ENCODE data around the gene ZSWIM3. TPM values are rescaled to one million over a fixed set of nuclear protein-coding genes. Genes with fewer than 3 reads are reported as not detected.
"Not testable (repeated sequence)": the region's sequence is repeated elsewhere in the genome, so short reads cannot be mapped to it uniquely, and the experiment has no call there.

ZSWIM3 gene
- 5.2 TPM for total RNA-seq

DNA sequence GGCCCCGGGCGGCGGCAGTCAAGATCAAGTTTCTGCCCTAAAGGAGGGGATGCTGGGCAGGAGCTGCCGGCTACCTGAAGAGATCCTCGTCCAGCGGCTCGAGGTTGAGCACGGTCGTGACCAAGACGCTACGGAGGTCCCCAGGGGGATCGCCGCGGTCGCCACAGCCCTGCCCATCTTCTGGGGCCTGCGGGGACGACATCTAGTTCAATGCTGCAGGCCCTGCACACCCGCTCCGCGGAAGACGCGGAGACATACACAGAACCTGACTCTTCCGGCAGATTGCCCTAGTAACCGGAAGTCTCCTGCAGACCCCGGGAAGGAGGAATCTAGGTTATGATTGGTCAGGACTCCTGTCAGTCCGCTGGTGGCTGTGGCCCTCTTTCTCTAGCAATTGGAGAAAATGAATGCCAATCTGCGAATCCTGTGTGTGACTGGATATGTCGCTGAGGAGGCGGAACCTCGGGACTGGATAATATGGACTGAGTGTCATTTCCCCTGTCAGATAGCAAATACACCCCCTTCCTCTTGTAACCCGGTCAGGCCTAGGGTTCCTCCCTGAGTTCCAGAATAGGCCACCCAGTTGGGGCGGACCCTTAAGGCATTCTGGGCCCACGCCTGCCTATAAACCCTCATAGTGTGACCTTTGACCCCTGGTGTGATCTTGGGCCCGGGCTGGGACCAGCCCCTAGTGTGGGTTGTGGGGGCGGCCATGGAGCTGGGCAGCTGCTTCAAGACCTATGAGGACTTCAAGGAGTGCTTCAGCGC, at the start of gene ZSWIM3, which contains the start of gene ACOT8:
Gene ZSWIM3, plus strand, starts transcription at position 501 of the 768 bp plus-strand sequence. Its CDS starts 212 bp downstream, at position 713.
Gene ACOT8, minus strand, starts transcription at position 279 of the 768 bp plus-strand sequence. Its CDS starts 77 bp downstream, at position 202.
- peak; percentile 100 for DNase-seq

DNA sequence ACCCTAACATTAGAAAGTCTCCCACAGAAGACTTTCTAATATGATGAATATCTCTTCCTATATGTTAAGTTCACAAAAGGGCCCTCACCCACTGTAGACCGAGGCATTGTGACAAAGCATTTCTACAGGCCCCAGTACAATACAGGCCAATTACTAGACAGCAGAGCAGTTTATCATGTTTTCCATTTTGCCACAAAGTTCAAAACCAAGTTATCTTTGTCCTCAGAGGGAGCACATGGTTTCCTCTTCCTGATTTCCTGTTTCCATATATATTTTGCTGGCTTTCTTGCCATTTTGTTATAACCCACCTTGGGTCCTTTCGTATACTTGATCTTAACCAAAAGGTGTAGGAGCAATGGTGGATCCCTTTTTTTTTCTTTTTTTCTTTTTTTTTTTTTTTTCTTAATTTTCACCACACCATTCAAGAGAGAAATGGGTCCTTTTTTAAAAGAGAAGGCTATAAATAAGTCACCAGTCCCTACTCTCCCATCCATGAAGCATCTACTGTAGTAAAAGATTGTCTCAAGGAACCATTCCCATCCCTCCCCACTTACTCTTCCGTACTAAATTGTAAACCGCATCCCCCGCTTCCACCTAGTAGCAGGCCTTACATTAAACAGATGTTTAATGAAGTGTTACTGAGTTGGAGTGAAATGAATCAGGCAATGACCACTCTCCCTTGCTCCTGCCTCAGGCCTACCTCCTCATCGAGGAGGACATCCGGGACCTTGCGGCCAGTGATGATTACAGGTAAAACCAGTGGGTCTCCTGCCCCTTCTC, 47.0 kb upstream of the ZSWIM3 start:
- no peak for DNase-seq

DNA sequence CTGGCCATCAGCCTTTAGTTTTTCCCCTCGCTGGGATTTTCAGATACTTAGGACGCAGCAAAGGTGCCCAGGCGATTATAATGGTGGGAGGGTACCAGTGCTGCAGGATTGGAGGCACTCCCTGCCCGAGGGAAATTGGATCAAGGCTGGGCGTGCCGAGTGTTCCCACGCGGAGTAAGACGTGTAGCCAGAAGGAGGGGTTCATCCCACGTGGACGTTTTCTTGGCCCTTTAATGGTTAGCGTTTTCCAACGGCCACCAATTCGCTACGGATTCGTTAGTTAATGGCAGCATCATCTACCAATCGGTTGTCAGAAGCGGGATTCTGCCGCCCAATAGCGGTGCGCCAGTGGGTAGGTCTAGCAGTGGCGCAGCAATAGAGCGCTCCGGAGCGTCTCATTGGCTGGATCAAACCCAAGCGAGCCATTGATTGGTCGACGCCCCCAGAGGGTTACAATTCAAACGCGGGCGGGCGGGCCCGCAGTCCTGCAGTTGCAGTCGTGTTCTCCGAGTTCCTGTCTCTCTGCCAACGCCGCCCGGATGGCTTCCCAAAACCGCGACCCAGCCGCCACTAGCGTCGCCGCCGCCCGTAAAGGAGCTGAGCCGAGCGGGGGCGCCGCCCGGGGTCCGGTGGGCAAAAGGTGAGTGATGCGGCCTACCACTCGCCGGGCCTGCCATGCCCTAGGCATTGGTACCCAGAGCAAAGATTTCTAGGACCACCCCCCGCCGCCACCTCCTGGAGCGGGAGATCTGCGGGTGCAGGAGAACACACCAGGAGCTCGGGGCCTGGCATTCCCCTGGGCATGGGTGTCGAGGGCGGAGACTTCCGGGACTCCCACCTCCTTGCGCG, 45.0 kb upstream of the ZSWIM3 start, which contains the start of gene UBE2C:
Gene UBE2C, plus strand, starts transcription at position 488 of the 849 bp plus-strand sequence. Its CDS starts 52 bp downstream, at position 540.
- peak; percentile 99 for DNase-seq

DNA sequence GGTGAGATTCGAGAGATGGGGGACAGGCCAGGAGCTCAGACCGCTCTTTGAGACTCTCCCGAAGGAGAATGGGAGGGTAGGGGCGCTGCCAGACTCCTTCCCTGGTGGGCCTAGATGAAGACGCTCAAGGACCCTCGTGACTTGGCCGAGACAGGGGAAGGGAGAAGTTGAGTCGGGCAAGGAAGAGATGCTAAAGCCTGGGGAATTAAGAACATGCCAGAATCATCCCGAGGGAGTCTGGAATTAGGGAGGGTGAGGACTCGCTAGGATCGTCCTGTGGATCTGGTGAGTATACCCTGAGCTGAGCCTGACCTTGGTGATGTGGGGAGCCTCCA, 44.4 kb upstream of the ZSWIM3 start:
- DNase-seq, result no peak

DNA sequence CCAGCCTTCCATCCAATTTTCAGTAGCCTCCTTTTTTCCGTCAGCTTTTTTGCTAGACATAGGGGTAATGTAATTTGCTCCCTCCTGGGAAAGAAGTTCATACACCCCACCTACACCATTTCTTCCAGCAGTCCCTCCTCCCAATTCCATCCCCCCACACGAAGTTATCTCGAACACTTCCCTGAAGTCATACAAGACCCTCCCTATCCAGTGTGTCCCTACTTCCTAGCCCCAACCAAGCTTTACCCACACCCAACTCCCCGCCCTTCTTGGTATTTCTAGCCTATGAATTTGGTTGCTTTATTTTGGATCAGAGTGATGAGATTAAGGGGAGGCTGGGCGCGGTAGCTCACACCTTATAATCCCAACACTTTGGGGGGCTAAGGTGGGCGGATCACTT, 43.9 kb upstream of the ZSWIM3 start:
- no peak for DNase-seq

DNA sequence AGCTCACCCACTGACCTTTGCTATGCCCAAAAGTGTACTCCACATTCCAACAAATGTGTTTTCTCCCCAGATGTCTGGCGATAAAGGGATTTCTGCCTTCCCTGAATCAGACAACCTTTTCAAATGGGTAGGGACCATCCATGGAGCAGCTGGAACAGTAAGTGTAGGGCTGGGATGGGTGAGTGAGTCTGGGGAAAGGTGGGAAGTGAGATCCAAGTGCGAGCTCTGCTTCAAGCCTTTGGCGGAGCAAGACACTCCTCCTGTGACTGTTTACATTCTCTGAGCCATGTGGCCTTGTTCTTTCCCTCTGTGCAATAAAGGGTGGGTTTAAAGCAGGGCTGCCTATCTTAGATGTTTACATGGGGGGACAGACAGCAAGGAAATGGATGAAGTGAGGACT, 43.1 kb upstream of the ZSWIM3 start:
- no peak for DNase-seq

DNA sequence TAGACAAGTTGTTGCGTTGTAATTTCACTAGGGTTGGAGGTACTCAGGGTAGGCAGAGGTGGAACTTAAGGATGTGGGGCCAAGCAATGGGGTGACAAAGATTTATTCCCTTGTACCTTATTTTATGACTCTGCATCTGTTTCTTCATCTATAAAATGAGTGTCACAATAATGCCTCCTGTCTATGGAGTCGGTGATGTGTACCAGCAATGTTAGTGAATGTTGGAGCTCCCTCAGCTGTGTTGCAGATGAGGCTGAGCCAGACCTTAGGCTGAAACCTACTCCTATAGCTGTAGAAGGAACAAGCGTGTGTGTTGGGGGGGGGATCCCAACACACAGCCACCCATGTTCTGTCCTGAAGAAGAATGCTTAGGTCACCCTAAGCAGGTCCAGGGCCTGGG, 40.5 kb upstream of the ZSWIM3 start:
- DNase-seq, result no peak

DNA sequence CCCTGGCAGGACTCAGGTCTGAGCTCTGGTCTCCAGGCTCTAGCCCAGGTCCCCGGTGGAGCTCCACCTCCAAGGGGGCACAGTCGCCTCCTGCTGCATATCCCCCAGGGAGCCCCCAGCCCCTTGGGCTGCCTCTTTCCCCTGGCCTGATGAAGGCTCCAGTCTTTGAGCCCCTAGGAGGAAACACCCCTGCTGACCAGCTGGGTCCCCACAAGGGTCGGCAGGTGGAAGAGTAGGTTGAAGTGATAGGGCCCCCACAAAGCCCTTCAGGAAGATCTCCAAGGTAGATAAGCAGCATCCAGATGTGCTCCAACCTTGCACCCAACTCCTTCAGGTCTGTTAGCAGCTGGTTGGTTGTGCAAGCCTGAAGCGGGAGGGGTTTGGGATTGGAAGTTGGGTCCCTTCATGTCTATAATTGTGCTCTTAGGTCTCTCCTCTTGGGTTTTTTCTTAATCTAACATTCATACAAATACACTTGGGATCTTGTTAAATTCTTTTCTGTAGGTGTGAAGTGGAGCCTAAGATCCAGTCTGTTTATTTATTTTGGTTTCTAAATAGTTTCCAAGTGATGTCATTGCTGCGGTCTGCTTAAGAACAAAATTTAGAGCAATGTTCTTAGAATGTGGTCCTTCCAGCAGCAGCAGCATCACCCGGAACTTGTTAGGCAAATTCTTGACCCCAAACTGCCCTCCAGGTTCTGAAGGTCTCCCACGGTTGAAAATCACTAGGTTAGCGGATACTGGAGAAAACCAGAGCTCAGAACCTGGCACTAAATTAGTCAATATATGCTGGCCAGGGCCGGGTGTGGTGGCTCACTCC, 39.8 kb upstream of the ZSWIM3 start:
- no peak for DNase-seq

DNA sequence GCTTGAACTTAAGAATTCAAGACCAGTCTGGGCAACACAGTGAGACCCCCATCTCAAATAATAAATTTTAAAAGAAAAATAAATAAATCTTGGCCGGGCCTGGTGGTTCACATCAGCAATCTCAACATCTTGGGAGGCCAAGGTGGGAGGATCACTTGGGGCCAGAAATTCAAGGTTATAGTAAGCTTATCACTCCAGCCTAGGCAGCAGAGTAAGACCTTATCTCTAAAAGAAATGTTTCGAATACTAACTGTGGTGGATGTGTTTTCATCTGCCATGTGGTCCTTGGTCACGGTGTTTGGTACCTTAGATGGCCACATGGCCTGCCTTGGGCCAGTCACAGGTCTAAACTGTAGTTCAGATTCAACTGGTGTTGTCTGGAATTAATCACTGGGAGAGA, 39.2 kb upstream of the ZSWIM3 start:
- DNase-seq, result no peak

DNA sequence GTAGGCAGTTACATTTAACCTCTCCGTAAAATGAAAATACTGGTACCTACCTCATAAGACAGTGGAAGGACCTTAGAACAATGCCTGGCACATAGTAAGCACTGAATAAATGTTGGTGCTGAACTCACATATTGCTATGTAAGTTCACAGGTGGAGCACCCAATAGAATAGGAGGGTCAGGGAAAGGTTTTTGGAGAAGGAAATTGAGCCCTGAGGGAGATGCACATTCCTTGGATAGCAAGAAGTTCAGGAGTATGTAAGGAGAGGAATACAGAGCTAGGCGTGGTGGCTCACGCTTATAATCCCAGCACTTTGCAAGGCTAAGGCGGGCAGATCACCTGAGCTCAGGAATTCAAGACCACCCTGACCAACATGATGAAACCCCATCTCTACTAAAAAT, 37.9 kb upstream of the ZSWIM3 start:
- no peak for DNase-seq

DNA sequence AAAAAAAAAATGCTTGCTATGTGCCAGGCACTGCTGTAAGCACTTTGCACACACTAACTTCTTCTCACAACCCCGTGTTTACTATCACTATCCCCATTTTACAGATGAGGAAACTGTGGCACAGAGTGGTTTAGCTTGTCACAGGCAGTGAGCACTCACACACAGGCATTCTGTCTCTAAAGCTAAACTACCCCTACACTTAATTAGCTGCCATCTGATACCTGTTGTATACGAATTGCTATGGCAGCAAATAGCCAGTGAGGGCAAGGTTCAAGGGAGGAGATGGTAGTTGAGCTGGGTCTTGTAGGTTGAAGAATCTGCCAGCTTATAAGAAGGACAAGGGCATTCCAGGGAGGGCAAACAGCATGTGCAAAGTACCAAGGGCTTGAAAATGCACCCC, 35.5 kb upstream of the ZSWIM3 start:
- no peak for DNase-seq

DNA sequence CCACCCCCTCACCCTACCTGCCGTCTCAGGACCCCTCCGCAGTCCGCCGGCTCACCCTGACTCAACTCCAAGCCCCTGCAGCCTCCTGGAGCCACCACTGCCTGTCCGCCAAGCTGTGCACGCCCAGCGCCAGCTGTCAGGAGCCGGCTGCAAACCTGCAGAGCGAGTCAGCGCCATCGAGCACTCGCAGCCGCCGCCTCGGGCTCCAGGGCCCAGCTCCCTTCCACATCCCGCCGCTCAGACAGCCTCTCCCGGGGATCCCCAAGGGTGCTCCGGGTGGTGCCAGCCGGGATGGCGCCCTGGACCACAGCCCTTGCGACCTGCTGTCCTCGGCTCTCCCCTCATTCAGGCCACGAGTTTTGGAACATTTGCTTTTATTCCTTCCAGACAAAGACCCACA, 34.6 kb upstream of the ZSWIM3 start:
- peak; percentile 73 for DNase-seq

DNA sequence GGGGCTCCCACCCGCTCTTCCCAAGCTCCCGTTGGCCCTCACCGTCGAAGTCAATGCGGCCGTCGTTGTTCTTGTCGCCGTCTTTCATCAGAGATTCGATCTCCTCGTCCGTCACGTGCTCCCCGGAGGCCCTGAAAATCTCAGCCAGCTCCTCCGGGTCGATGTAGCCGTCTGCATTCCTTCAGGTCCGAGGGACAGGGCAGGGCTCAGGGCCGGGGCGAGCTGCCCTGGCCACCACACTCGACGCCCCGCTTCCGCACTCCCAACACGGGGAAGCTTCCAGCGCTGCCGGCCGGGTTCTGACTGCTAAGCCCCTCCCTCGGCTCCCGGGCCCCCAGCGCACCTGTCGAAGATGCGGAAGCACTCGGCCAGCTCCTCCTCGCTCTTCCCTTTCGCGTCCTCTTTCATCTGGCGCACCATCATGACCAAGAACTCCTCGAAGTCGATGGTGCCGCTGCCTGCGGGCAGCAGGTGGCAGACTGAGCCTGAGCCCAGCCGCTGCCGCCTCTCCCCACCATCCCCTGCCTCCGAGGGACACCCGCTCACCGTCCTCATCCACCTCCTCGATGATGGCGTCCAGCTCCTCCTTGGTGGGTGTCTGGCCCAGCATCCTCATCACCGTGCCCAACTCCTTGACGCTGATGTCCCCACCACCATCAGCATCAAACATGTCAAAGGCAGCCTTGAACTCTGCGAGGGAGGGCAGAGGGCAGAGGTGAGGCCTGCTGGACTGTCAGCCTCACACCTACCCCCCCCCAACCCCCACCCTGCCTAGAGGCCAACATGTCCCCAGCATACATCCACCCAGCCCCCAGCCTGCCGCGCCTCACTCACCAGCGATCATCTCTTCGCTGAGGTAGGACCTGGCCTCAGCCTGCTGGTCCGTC, 33.2 kb upstream of the ZSWIM3 start:
- DNase-seq, result peak; percentile 71

DNA sequence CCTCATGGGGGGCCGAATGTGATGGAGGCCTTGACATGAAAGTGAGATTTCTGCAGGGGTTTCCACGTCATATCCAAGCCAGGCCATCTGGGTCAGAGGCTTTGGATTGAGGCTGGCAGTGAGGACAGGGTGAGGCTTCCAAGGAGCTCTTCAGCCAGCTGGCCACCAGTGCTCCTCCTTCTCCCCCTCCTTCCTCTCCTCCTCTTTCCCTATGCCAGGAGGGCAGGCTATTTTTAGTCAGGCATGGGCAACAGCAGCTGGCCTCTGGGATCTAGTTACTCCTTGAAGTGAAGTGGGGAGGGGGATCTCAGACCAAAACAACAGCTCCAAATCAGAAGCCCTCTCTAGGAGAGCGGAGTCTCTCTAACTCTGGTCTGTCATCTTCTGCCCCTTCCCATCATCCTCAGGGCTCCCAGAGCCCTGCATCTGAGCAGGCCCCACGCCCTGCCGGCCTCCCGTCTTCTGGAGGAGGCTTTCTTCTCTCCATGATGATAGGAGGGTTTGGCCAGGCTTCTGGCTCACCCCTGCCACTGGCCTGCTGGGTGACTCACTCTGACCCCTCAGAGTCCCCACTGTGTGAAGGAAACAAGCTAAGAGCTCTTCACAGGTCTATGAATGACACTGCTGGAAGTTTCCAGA, 30.9 kb upstream of the ZSWIM3 start:
- DNase-seq, result peak; percentile 95

DNA sequence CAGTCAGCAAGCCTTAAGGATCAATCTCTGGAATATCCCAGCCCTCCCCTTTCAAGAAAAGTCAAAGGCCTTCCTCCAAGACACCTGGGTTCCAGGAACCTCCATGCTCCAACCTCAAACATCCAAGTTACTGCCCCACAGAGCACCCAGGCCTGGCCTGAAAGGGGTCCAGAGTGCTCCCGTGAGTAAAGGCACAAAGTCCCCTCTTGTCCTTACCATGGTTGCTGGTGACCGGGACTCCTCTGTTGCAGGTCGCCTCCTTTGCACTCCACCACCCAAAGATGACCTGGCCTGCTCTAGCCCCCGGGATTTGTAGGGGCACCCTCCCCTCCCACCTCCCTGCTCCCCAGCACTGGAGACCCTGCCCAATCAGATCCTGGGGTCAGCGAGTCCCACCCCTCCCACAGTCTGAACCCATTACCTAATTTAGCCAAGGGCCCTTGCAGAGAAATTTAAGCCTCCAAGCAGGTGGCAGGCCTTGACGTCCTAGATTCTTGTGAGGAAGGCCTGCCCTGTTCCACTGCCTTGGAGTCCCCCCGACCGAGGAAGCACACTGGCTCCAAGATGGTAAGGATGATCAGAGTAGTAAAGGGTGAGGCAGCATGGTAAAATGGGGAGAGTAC, 30.3 kb upstream of the ZSWIM3 start, which contains the start of gene TNNC2:
Gene TNNC2, minus strand, starts transcription at position 283 of the 623 bp plus-strand sequence. Its CDS starts 64 bp downstream, at position 219.
- DNase-seq, result peak; percentile 84

DNA sequence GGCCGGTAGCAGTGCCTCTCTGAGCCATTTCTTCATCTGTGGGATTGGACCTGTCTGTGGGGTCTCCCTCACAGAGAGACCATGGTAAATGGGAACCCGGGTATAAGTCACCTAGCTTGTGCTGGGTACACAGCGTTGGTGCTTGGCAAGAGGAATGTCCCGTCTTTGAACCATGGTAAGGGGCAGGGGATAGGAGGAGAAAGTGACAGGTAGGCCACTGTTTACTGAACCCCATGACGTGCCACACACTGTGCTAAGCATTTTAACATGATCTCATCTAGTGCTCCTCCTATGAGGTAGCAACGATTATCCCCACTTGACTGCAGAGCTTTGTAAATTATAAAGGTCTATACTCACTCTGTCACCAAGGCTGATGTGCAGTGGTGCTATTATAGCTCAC, 29.7 kb upstream of the ZSWIM3 start:
- no peak for DNase-seq

DNA sequence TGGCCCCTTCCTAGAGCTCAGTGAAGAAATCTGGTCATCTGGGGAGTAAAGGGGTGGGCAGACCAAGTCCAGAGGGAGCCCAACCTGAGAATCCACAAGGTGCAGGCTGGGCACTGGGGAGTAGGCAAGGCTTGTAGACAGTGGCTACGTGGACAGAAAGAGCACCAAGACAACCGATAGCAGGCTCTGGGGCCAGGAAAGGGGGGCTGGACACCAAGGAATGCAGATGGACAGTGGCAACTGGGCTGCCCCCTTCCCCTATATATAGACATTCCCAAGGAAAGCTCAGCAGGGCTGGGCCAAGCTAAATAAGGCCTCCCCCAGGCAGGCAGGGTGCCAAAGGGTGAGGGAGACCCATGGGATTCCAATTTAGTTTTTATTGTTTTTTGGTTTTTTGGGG, 28.8 kb upstream of the ZSWIM3 start:
- DNase-seq, result peak; percentile 97

DNA sequence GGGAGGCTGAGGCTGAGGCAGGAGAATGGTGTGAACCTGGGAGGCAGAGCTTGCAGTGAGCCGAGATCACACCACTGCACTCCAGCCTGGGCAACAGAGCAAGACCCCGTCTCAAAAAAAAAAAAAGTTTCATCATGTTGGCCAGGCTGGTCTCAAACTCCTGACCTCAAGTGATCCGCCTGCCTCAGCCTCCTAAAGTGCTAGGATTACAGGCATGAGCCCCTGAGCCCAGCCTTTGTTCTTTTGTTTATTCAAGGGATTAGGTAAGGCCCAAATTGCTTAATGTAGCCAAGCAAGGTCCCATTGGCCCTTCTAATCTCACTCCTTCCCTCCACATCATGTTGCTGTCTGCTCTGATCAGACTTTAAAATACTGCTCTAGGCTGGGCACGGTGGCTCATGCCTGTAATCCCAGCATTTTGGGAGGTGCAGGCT, 27.7 kb upstream of the ZSWIM3 start:
- not testable (repeated sequence) for DNase-seq

DNA sequence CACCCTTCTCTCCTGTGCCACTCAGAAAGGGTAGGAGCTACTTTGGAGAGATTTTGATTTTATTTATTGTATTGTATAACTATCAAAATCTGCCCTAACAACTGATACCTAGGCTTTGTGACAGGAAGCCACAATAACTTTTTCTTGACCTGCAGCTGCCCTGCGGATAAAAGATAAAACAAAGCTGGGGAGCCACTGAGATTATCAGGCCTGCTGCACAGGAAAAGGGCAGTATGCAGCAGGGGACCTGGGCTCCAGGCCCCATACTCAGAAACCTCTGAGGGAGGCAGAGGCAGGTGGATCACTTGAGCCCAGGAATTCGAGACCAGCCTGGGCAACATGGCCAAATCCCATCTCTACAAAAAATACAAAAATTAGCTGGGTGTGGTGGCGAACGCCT, 24.8 kb upstream of the ZSWIM3 start:
- no peak for DNase-seq
